ENCODE results near the gene GMDS.

The GMDS gene

GRCh38 chr6:1917626-1918371 is 327.6 kb downstream of the GMDS start:
- DNase-seq, result no peak

GRCh38 chr6:1916334-1917070 is 328.9 kb downstream of the GMDS start:
- DNase-seq, result no peak

GRCh38 chr6:1915226-1915625 is 330.2 kb downstream of the GMDS start:
- DNase-seq, result no peak

- no peak for DNase-seq
Measured at GRCh38 chr6:1913577-1913976, 331.8 kb downstream of the GMDS start.

- DNase-seq, result no peak
Measured at GRCh38 chr6:1912731-1913130, 332.7 kb downstream of the GMDS start.

- no peak for DNase-seq
Measured at GRCh38 chr6:1911474-1911873, 333.9 kb downstream of the GMDS start.

GRCh38 chr6:1910621-1911407 is 334.6 kb downstream of the GMDS start:
- DNase-seq, result no peak

GRCh38 chr6:1908784-1909183 is 336.6 kb downstream of the GMDS start:
- DNase-seq, result no peak

- no peak for DNase-seq
Measured at GRCh38 chr6:1906609-1907008, 338.8 kb downstream of the GMDS start.

- no peak for DNase-seq
Measured at GRCh38 chr6:1906014-1906413, 339.4 kb downstream of the GMDS start.

GRCh38 chr6:1904898-1905297 is 340.5 kb downstream of the GMDS start:
- DNase-seq, result no peak

- no peak for DNase-seq
Measured at GRCh38 chr6:1904466-1904799, 341.0 kb downstream of the GMDS start.

GRCh38 chr6:1903780-1904465 is 341.5 kb downstream of the GMDS start:
- no peak for DNase-seq

- DNase-seq, result no peak
Measured at GRCh38 chr6:1901556-1901955, 343.8 kb downstream of the GMDS start.

- no peak for DNase-seq
Measured at GRCh38 chr6:1896897-1897296, 348.5 kb downstream of the GMDS start.

GRCh38 chr6:1895721-1896120 is 349.7 kb downstream of the GMDS start:
- DNase-seq, result no peak

GRCh38 chr6:1894954-1895353 is 350.5 kb downstream of the GMDS start:
- no peak for DNase-seq

GRCh38 chr6:1893470-1894130 is 351.8 kb downstream of the GMDS start:
- DNase-seq, result no peak

- no peak for DNase-seq
Measured at GRCh38 chr6:1892716-1893115, 352.7 kb downstream of the GMDS start.

GRCh38 chr6:1890987-1891386 is 354.4 kb downstream of the GMDS start:
- no peak for DNase-seq

GRCh38 chr6:1890071-1890470 is 355.3 kb downstream of the GMDS start:
- DNase-seq, result no peak

- DNase-seq, result no peak
Measured at GRCh38 chr6:1885576-1886011, 359.8 kb downstream of the GMDS start.

- no peak for DNase-seq
Measured at GRCh38 chr6:1884313-1884712, 361.1 kb downstream of the GMDS start.
